ENCODE results near the gene SPTLC2.
"Not testable (repeated sequence)": the region's sequence is repeated elsewhere in the genome, so short reads cannot be mapped to it uniquely, and the experiment has no call there.

SPTLC2 gene

GRCh38 chr14:77529963-77530362 lies 86.5 kb downstream of the SPTLC2 start:
- Histone ChIP-seq H3K27ac (no peak overlapping the region), H3K27me3 (replicated peaks) (no peaks in the 10 kb centered on the region), H3K4me3 (ENCODE audit: low read depth, low read length) (no peak overlapping the region), H3K36me3 (replicated peaks) (peaks cover 2% of the 10 kb centered on the region)
- in situ Hi-C loops (cut with HindIII; ENCODE audit: low pct_ligation_motif_present, low sequenced_read_pairs), result no loop called here
- TF ChIP-seq, protein P1, sequence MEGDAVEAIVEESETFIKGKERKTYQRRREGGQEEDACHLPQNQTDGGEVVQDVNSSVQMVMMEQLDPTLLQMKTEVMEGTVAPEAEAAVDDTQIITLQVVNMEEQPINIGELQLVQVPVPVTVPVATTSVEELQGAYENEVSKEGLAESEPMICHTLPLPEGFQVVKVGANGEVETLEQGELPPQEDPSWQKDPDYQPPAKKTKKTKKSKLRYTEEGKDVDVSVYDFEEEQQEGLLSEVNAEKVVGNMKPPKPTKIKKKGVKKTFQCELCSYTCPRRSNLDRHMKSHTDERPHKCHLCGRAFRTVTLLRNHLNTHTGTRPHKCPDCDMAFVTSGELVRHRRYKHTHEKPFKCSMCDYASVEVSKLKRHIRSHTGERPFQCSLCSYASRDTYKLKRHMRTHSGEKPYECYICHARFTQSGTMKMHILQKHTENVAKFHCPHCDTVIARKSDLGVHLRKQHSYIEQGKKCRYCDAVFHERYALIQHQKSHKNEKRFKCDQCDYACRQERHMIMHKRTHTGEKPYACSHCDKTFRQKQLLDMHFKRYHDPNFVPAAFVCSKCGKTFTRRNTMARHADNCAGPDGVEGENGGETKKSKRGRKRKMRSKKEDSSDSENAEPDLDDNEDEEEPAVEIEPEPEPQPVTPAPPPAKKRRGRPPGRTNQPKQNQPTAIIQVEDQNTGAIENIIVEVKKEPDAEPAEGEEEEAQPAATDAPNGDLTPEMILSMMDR (IDR thresholded peaks at IDR 0.05; ENCODE audit: low read depth, low read length, missing control alignments), result no peak
- DNase-seq, result no peak

DNA sequence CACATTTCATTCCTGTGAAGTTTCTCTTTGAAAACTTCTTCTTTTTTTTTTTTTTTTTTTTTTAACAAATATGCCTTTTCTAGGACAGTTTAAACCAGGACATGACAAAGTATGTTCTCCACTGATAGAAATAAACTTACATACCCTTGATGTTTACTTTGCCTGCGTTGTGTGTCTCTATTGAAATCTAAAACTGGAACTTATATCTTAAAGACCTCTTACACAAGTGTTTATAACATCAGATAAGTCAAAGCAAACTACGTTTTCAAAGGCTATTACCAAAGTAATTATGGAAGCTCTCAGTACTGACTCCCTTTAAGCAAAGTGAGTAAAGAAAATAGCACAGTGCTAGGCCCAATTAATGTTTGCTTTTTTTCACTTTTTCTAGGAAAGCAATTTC lies 87.2 kb downstream of the SPTLC2 start:
- no peak overlapping the region for H3K4me3 ChIP-seq (ENCODE audit: low read depth, low read length)
- H3K27ac ChIP-seq, result no peak overlapping the region
- no peak for DNase-seq
- H3K27me3 ChIP-seq (replicated peaks), result no peaks in the 10 kb centered on the region
- TF ChIP-seq, protein P1 (IDR thresholded peaks at IDR 0.05; ENCODE audit: low read depth, low read length, missing control alignments), result no peak
- in situ Hi-C loops (cut with HindIII; ENCODE audit: low pct_ligation_motif_present, low sequenced_read_pairs), result no loop called here
- no peaks in the 10 kb centered on the region for H3K36me3 ChIP-seq (replicated peaks)

DNA sequence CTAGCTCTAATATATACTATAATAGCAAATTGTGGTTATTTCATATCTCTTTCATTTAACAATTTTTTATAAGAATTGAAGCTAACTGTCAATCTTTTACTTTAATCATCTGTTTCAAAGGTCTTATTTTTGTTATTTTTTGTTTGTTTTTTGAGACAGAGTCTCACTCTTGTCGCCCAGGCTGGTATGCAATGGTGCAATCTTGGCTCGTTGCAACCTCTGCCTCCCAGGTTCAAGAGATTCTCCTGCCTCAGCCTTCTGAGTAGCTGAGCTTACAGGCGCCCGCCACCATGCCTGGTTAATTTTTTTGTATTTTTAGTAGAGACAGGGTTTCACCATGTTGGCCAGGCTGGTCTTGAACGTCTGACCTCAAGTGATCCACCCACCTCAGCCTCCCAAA lies 87.7 kb downstream of the SPTLC2 start:
- DNase-seq; H3K4me3 ChIP-seq (ENCODE audit: low read depth, low read length); in situ Hi-C loops (cut with HindIII; ENCODE audit: low pct_ligation_motif_present, low sequenced_read_pairs); H3K36me3 ChIP-seq (replicated peaks); H3K27me3 ChIP-seq (replicated peaks); H3K27ac ChIP-seq: not testable (repeated sequence)

DNA sequence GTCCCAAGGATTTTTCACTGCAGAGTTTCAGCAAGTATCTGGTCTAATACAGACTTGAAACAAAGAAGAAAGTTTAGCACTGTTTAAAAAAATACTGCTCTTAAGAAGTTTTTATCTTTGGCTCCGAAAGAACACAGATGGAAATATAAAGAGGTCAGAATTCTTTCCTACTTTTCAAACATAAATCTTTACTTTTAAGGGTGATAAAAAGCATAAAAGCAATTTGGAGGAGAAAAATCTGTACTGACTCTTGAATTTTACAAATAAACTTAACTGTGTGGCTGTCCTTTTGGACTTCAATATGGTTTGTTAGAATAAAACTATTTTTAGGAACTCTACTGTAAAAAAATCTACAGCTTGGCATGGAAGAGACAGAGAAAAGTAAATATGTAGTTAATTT lies 90.2 kb downstream of the SPTLC2 start:
- TF ChIP-seq, protein P1 (IDR thresholded peaks at IDR 0.05; ENCODE audit: low read depth, low read length, missing control alignments), result no peak
- H3K36me3 ChIP-seq (replicated peaks), result no peaks in the 10 kb centered on the region
- H3K27ac ChIP-seq, result no peak overlapping the region
- H3K4me3 ChIP-seq (ENCODE audit: low read depth, low read length), result no peak overlapping the region
- in situ Hi-C loops (cut with HindIII; ENCODE audit: low pct_ligation_motif_present, low sequenced_read_pairs), result no loop called here
- no peak for DNase-seq
- H3K27me3 ChIP-seq (replicated peaks), result no peaks in the 10 kb centered on the region

- in situ Hi-C loops (cut with HindIII; ENCODE audit: low pct_ligation_motif_present, low sequenced_read_pairs), result no loop called here
- Histone ChIP-seq H3K27me3 (replicated peaks) (no peaks in the 10 kb centered on the region), H3K27ac (no peak overlapping the region), H3K4me3 (ENCODE audit: low read depth, low read length) (no peak overlapping the region), H3K36me3 (replicated peaks) (peaks cover 7% of the 10 kb centered on the region)
- no peak for DNase-seq
- TF ChIP-seq, protein P1 (IDR thresholded peaks at IDR 0.05; ENCODE audit: low read depth, low read length, missing control alignments), result no peak
Observed at GRCh38 chr14:77524536-77524935, 91.9 kb downstream of the SPTLC2 start.

DNA sequence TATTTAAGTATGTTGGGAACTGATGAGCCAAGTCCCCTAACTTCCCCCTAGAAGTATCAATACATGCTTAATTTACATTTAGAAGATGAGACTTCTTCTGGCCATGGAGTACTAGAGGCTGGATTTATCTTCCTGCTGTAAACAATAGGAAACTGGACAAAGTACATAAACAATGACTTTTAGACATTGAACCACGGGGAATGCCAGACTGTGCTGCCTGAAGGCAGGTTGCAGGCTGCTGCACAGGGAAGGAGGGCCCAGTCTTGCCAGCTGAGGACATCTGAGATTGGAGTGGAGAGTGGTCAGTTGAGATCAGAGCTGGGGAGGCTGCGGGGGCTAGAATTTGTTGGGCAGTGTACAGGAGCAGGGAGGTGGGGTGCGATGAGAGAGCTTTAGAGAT lies 93.3 kb downstream of the SPTLC2 start:
- Histone ChIP-seq H3K4me3 (ENCODE audit: low read depth, low read length) (no peak overlapping the region), H3K27me3 (replicated peaks) (no peaks in the 10 kb centered on the region), H3K36me3 (replicated peaks) (peaks cover 13% of the 10 kb centered on the region), H3K27ac (no peak overlapping the region)
- TF ChIP-seq, protein P1 (IDR thresholded peaks at IDR 0.05; ENCODE audit: low read depth, low read length, missing control alignments), result no peak
- DNase-seq, result no peak
- in situ Hi-C loops (cut with HindIII; ENCODE audit: low pct_ligation_motif_present, low sequenced_read_pairs), result no loop called here

All from brain microvascular endothelial cell (primary cell).